Right ventricle myocardium inferior (tissue), 1 donor: ENCODE measurements around the gene EPC2. TPM values are rescaled to one million over a fixed set of nuclear protein-coding genes. Genes with fewer than 3 reads are reported as not detected.
"Not testable (repeated sequence)": the region's sequence is repeated elsewhere in the genome, so short reads cannot be mapped to it uniquely, and the experiment has no call there.

Experiments used
- ATAC-seq: fragments of 200-7000 bp; cut with Tn5 transposase; one replicate; pipeline ENCODE4 v1.9.1; 2020; ENCODE audit warnings: mild to moderate bottlenecking, moderate library complexity
- DNase-seq: peaks from one replicate; pipeline ENCODE4 v3.0.0; 2021; ENCODE audit errors: missing footprints
- intact Hi-C: fragments of 100-400 bp; cut with DNase I; formaldehyde crosslinking; loops from one replicate; pipeline ENCODE4 v1.11.0; 2022
- total RNA-seq: library from RNA; stranded (reverse); fragmentation: NEBNext Ultra II Directional; extraction: Animal tissue kit (Norgen Biotek cat#: 25700); gene quantifications from one replicate; pipeline ENCODE4 v1.2.1, GENCODE V29; 2021
- donor health status: DM: no; HTN: yes; CAD: no; lungs with severe emphysema.

Gene EPC2
- total RNA-seq, 1 donor from 2014 or later: 18.6 TPM

DNA sequence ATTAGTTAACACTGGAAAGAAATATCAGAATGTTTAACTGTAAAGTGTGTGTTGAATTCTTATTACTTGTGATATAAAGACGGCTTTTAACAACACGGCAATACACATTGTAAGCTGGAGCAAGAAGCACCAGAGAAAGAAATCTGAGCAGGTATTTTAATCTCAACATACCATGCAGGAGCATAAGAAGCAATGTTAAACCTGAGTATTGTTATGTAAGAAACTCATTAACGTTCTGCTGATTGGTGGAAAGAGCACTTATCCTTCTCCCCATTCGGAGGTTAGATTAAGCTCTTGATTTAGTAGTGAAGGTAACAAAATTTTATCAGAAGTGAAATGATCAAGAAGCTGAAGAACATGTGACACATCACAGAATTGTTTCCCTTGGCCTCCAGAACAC is 107.4 kb downstream of the EPC2 start:
- ATAC-seq (no peak), DNase-seq (no peak)
- intact Hi-C loops: no loop called here

DNA sequence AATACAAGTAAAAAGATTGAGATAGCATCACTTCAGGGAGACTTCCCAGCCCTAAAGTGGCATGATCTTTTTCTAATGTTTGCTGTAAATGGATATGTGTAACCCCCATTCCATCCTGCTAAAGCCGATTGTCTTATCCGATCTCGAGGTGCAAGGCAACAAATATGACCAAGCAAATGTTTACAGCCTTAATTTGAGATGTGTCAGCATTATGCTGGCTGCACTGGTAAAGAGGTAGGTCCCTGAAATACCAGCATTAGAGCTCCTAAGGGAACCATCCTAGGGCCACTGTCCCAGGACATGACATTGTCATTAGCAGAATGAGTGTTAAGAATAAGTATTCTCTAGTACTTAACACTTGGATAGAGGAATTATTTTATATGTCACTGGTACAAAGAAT is 108.4 kb downstream of the EPC2 start:
- DNase-seq (no peak), ATAC-seq (no peak)
- intact Hi-C loops: no loop called here

GRCh38 chr2:148754864-148755263 is 110.3 kb downstream of the EPC2 start:
- intact Hi-C loops: no loop called here
- ATAC-seq (no peak), DNase-seq (no peak)

- no peak for DNase-seq
- intact Hi-C loops: no loop called here
Measured at GRCh38 chr2:148756292-148756975, 111.9 kb downstream of the EPC2 start.

GRCh38 chr2:148764815-148765214 is 120.3 kb downstream of the EPC2 start:
- DNase-seq (no peak), ATAC-seq (no peak)
- intact Hi-C loops: no loop called here

More at GRCh38 chr2:148756292-148756975, 111.9 kb downstream of the EPC2 start:
- ATAC-seq: no peak

DNA sequence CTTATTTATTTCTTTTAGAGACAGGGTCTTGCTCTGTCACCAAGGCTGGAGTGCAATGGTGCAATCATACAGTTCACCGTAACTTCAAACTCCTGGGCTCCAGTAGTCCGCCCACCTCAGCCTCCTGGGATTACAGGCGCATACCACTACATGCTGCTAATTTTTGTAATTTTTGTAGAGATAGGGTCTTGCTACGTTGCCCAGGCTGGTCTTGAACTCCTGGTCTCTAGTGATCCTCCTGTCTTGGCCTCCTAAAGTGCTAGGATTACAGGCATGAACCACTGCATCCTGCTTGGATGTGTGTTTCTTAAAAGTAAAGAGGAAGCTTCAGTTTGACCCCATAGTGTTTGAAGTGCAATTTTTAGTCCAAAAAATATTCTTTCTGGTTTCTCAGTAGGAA is 125.5 kb downstream of the EPC2 start:
- DNase-seq: no peak
- intact Hi-C loops: no loop called here
- no peak for ATAC-seq

GRCh38 chr2:148781544-148781943 is 137.0 kb downstream of the EPC2 start:
- DNase-seq (no peak), ATAC-seq (no peak)
- intact Hi-C loops: no loop called here

DNA sequence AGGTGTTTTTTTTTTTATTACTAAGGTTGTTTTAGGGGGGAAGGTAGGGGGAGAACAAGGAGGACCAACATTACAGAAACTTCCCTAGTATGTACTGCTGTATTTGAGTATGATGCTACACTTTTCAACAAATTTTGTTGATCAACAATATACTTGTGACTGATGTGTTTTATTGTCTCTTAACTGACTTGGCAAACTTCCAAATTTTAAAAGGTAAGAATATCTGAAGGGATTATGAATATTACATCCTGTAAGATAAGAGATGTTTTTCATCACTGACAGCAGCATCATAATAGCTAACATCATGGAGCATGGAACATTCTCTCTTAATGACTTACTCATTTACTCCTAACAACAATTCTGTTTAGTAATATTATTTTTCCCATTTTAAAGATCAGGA is 144.5 kb downstream of the EPC2 start:
- no peak for DNase-seq
- no peak for ATAC-seq
- intact Hi-C loops: no loop called here

DNA sequence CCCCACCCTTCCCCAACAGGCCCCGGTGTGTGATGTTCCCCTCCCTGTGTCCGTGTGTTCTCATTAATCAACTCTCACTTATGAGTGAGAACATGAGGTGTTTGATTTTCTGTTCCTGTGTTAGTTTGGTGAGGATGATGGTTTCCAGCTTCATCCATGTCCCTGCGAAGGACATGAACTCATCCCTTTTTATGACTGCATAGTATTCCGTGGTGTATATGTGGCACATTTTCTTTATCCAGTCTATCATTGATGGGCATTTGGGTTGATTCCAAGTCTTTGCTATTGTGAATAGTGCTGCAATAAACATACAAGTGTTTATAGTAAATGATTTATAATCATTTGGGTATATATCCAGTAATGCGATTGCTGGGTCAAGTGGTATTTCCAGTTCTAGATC is 145.6 kb downstream of the EPC2 start:
- DNase-seq, ATAC-seq, intact Hi-C loops: not testable (repeated sequence)

DNA sequence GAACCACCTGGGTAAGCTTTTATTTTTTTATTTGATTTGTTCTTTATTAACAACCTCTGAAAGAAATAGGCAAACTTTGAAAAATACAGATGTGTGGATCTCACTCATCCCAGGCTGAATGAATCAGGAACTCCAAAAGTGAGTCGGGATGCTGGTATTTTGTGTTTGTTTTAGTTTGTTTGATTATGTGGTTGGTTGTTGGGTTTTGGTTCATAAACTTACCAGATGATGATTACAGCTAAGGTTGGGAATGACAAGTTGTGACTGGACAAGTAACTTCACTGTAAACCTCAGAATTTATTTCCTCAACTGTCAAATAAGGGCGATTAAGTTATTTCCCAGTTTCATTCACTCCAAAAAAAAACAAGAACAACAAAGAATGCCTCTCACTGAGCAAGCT is 150.0 kb downstream of the EPC2 start:
- no peak for ATAC-seq
- DNase-seq: no peak
- intact Hi-C loops: no loop called here

DNA sequence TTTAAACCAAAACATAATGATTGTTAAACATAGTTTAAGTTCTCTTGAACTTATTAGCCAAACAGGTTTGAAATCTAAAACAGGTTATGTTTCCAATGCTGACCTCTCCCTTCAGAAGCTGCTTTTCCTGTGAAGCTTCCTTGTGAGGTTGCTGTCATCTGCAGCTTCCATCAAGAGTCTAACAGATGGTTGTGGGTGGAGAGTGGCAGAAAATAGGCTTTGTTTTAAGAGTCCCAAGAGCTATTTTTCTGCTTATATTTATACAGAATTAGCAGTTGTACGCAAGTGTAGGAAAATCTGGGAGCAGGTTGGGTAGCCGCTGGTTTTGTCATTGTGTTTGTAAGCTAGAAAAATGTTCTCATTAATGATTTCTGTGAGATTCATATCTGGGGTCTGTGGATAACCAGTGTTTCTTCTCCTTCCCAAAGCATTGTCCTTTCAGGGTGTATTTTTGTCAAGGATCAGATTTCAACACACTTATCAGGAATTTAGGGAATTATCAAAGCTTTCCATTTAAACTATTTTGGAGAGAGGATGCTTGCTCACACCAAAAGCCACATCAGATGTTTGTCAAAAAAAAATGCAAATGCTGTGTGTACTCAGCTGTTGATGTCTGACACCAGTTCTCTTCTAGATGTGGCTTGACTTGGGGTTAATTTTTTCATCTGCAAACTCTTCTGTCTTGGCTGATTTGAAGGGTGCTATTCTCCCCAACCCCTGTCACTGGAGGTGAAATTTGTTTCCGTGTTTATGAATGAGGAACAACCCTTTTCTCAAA is 152.4 kb downstream of the EPC2 start:
- ATAC-seq (no peak), DNase-seq (no peak)
- intact Hi-C loops: no loop called here

GRCh38 chr2:148802448-148803220 is 158.1 kb downstream of the EPC2 start:
- intact Hi-C loops: no loop called here
- no peak for ATAC-seq

DNA sequence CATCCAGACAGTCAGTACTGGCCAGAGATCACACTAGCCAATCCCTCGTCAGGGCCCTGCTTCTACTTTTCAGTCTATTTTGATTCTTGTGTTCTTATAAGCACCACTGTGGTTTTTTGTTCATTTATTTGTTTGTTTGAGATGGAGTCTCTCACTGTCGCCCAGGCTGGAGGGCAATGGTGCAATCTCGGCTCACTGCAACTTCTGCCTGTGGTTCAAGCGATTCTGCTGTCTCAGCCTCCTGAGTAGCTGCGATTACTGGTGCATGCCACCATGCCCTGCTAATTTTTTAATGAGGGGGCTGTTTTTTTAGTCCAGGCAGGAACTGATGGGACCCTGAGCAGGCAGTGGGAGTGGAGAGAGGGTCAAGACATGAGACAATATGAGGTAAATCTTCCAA is 165.5 kb downstream of the EPC2 start:
- intact Hi-C loops: no loop called here
- ATAC-seq: no peak
- no peak for DNase-seq

More at GRCh38 chr2:148802448-148803220, 158.1 kb downstream of the EPC2 start:
- DNase-seq: no peak

DNA sequence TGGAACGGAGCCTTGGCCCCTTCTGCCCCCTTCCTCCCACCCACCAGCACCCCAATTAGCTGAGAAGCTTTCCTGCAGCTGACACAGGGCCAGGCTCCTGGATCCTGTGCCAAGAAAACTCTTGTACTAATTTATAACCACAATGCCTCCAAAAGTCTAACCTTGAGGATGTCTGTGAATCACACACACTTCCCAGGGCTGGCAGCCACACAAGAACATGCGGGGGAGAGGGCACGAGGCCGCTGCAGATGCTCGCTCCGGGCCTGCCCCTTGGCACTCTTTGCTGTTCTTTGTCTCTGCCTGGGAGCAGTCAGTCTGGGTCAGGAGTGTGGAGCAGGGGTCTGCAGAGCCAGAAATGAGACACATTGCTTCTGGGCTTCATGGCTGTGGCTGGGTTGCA is 167.8 kb downstream of the EPC2 start:
- ATAC-seq (no peak), DNase-seq (no peak)
- intact Hi-C loops: no loop called here

- no peak for ATAC-seq
- intact Hi-C loops: no loop called here
- DNase-seq: no peak
Measured at GRCh38 chr2:148813603-148814065, 169.1 kb downstream of the EPC2 start.

GRCh38 chr2:148814143-148814859 is 169.8 kb downstream of the EPC2 start:
- no peak for DNase-seq
- intact Hi-C loops: no loop called here

GRCh38 chr2:148814860-148815419 is 170.4 kb downstream of the EPC2 start:
- DNase-seq (no peak), ATAC-seq (no peak)
- intact Hi-C loops: no loop called here

More at GRCh38 chr2:148814143-148814859, 169.8 kb downstream of the EPC2 start:
- ATAC-seq: no peak

DNA sequence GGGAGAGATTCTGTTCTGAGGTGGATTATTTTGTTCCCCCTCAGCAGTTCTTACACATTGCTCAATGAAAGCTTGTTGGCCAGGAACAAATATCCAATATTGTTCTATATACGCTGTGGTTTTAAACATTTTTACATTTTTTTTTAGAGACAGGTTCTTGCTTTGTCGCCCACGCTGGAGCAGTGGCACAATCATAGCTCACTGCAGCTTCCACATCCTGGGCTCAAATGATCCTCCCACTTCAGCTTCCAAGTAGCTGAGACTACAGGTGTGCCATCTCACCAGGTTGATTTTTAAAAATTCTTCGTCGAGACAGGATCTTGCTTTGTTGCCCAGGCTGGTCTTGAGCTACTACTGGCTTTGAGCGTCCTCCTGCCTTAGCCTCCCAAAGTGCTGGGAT is 171.6 kb downstream of the EPC2 start:
- DNase-seq (no peak), ATAC-seq (no peak)
- intact Hi-C loops: no loop called here
